Sigmoid colon (tissue), 7 donors: Measurements from ENCODE around the gene TRPM3. TPM values are rescaled to one million over a fixed set of nuclear protein-coding genes. Genes with fewer than 3 reads are reported as not detected.

Experiments used
- DNase-seq: peaks from one replicate; pipeline ENCODE4 v3.0.0-alpha.2; 2019
- H3K27ac ChIP-seq, 4 donors: fragments of 200-600 bp; sonication (generic); one replicate each; pipeline ENCODE4 v1.5.1; 2016 to 2019; ENCODE audit warnings: mild to moderate bottlenecking in 1 of 4
- H3K27me3 ChIP-seq, 3 donors: fragments of 200-600 bp; sonication (generic); one replicate each; pipeline ENCODE4 v1.5.1; 2019; ENCODE audit warnings: mild to moderate bottlenecking in 1 of 3
- H3K36me3 ChIP-seq, 4 donors: fragments of 200-600 bp; sonication (generic); one replicate each; pipeline ENCODE4 v1.5.1; 2016 to 2019
- H3K4me1 ChIP-seq, 4 donors: fragments of 200-600 bp; sonication (generic); one replicate each; pipeline ENCODE4 v1.5.1; 2017 to 2019
- H3K4me3 ChIP-seq, 4 donors: fragments of 200-600 bp; sonication (generic); one replicate each; pipeline ENCODE4 v1.5.1; 2017 to 2019; ENCODE audit warnings: mild to moderate bottlenecking in 2 of 4, moderate library complexity in 1 of 4
- H3K9me3 ChIP-seq, 4 donors: fragments of 200-600 bp in 3 of 4; sonication (generic) in 3 of 4; one replicate each; pipeline versions ENCODE4 v1.5.1 to v1.6.1; 2013 to 2019
- EP300 ChIP-seq, 4 donors: sonication (generic); formaldehyde crosslinking; IDR thresholded peaks; one replicate each; pipeline ENCODE4 v1.6.1; 2017; ENCODE audit warnings: antibody characterized with exemption in 4 of 4
- POLR2A ChIP-seq, 2 donors: fragments of 450-650 bp; IDR thresholded peaks; one replicate each; pipeline ENCODE4 v1.6.1; 2016; ENCODE audit warnings: antibody characterized with exemption in 2 of 2, mild to moderate bottlenecking in 2 of 2, moderate library complexity in 2 of 2
- POLR2AphosphoS5 ChIP-seq, 4 donors: sonication (generic); formaldehyde crosslinking; IDR thresholded peaks; one replicate each; pipeline ENCODE4 v1.6.1; 2017; ENCODE audit warnings: antibody characterized with exemption in 4 of 4
- WGBS, 2 donors: extraction: QIAGEN DNeasy Blood & Tissue Kit; methylation state at CpG; one replicate each; pipeline ENCODE4 v1.1.7; 2013; 5-methylcytosine and 5-hydroxymethylcytosine counted together
- intact Hi-C: fragments of 100-400 bp; cut with DNase I; formaldehyde crosslinking; loops from one replicate; pipeline ENCODE4 v1.15.1; 2023
- polyA plus RNA-seq, 3 donors: library from polyadenylated mRNA; stranded (reverse); fragments of 200-250 nt; gene quantifications; one replicate each; pipeline ENCODE4 v1.2.3, GENCODE V29; 2013
- total RNA-seq, 4 donors: library from RNA; depleted of rRNA; stranded (reverse); fragments of >200 nt; gene quantifications; one replicate each; pipeline ENCODE4 v1.1.0, GENCODE V29; 2016
- TF ChIP-seq, protein P1 (sequence below), 4 experiments: fragments of 450-650 bp in 3 of 4; fragments of 200-600 bp in 1 of 4; IDR thresholded peaks; one replicate each; pipeline ENCODE4 v1.5.1; 2016 to 2019; ENCODE audit warnings: antibody characterized with exemption in 4 of 4, mild to moderate bottlenecking in 3 of 4, moderate library complexity in 2 of 4
- donor health status: healthy with polysubstance abuse.
- donor health status: Bipolar disorder and iron deficiency.
- donor health status: healthy.

Gene TRPM3
- total and polyA plus RNA-seq, 7 donors: 0.07 to 1.8 (median 0.41) TPM; not detected in 2

DNA sequence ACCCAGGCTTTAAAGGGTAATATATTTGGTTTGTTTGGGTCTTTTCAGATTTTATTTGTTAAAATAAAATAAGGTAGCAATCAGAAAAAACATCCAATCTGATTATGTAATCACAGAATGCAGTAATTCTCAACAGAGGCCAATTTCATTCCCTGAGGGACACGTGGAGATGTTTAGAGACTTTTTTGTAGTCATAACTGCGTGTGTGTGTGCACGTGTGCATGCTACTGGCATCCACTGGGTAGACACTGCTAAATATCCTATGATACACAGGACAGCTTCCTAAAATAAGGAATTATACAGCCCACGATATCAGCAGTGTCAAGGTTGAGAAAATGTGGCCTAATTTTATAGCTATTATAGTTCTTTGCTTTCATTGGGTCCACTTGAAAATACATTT is 526.2 kb downstream of the TRPM3 start:
- peaks cover 0 to 33% (median 20%) of the 10 kb centered on the region in 4 donors for H3K4me1 ChIP-seq
- H3K27ac ChIP-seq: peak overlapping the region in 3 of 4 donors; percentile 21 to 56 (median 51)
- no peaks in the 10 kb centered on the region for H3K36me3 ChIP-seq
- intact Hi-C loops: no loop called here
- TF ChIP-seq POLR2A (IDR thresholded peaks at IDR 0.05) (no peak), POLR2AphosphoS5 (IDR thresholded peaks at IDR 0.05) (peak in 1 of 4 donors; percentile 48), EP300 (IDR thresholded peaks at IDR 0.05) (peak in 1 of 4 donors; percentile 54)
- TF ChIP-seq, protein P1, sequence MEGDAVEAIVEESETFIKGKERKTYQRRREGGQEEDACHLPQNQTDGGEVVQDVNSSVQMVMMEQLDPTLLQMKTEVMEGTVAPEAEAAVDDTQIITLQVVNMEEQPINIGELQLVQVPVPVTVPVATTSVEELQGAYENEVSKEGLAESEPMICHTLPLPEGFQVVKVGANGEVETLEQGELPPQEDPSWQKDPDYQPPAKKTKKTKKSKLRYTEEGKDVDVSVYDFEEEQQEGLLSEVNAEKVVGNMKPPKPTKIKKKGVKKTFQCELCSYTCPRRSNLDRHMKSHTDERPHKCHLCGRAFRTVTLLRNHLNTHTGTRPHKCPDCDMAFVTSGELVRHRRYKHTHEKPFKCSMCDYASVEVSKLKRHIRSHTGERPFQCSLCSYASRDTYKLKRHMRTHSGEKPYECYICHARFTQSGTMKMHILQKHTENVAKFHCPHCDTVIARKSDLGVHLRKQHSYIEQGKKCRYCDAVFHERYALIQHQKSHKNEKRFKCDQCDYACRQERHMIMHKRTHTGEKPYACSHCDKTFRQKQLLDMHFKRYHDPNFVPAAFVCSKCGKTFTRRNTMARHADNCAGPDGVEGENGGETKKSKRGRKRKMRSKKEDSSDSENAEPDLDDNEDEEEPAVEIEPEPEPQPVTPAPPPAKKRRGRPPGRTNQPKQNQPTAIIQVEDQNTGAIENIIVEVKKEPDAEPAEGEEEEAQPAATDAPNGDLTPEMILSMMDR (IDR thresholded peaks at IDR 0.05): no peak
- H3K27me3 ChIP-seq: no peaks in the 10 kb centered on the region
- no peak overlapping the region for H3K4me3 ChIP-seq
- WGBS, 2 donors: 76 to 81% methylated on average over 4 of the region's 4 CpGs
- no peaks in the 10 kb centered on the region for H3K9me3 ChIP-seq
- no peak for DNase-seq

DNA sequence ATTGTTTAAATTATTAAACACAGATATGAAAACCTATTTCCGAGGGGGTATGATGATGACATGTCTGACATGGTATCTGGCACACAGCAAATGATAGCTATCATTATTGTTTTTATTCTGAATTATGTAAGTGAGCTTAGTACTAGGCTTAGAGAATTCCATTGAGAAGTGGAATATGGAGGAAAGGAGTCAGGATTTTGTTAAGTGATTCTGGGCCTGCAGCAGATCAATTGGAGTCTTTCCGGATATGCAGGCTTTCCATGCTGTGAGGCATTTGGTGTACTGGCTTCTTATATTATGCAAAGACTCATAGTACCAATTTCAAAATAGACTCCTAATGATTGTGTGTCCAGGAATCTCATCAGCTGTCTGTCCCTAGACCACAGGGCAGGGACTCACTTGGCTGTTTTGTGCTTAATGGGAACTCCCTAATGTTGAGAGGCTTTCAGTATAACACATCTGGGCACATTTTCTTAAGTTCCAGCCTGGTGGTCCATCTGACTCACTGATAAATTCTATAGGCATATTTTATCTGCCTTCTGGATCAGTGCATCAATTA is 527.0 kb downstream of the TRPM3 start:
- Histone ChIP-seq H3K27me3 (no peaks in the 10 kb centered on the region), H3K27ac (peak overlapping the region in 3 of 4 donors; percentile 21 to 56 (median 51)), H3K4me1 (peaks cover 0 to 36% (median 22%) of the 10 kb centered on the region in 4 donors), H3K36me3 (no peaks in the 10 kb centered on the region), H3K9me3 (no peaks in the 10 kb centered on the region), H3K4me3 (no peak overlapping the region)
- DNase-seq: no peak
- WGBS, 2 donors: 88 to 90% methylated on average over 2 of the region's 2 CpGs
- TF ChIP-seq EP300 (IDR thresholded peaks at IDR 0.05) (no peak), POLR2A (IDR thresholded peaks at IDR 0.05) (no peak), POLR2AphosphoS5 (IDR thresholded peaks at IDR 0.05) (no peak)
- TF ChIP-seq, protein P1 (IDR thresholded peaks at IDR 0.05): no peak
- intact Hi-C loops: no loop called here

DNA sequence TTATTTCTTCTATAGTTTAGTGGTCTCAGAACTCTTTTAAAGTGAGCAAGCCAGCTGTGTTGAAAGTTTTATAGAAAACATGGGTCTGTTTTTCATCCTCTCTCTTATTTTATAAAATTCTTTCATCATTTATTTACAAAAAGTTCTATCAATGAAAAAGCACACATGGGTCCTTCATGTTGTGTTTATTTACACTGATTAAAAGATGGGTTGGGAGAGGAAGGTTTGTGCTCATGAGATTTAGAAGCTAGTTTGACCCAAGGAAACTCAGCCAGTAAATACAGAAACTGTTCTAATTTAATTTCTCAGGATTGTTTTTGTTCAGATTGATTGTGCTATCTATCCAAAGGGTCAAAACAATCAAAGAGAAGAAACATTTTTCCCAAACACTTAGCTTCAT is 528.2 kb downstream of the TRPM3 start:
- H3K4me1 ChIP-seq: peaks cover 0 to 49% (median 34%) of the 10 kb centered on the region in 4 donors
- H3K27me3 ChIP-seq: no peaks in the 10 kb centered on the region
- intact Hi-C loops: no loop called here
- H3K36me3 ChIP-seq: no peaks in the 10 kb centered on the region
- TF ChIP-seq POLR2A (IDR thresholded peaks at IDR 0.05) (no peak), EP300 (IDR thresholded peaks at IDR 0.05) (no peak), POLR2AphosphoS5 (IDR thresholded peaks at IDR 0.05) (no peak)
- TF ChIP-seq, protein P1 (IDR thresholded peaks at IDR 0.05): no peak
- H3K4me3 ChIP-seq: no peak overlapping the region
- no peak for DNase-seq
- H3K27ac ChIP-seq: peak overlapping the region in 2 of 4 donors; percentile 91 to 95
- H3K9me3 ChIP-seq: no peaks in the 10 kb centered on the region

DNA sequence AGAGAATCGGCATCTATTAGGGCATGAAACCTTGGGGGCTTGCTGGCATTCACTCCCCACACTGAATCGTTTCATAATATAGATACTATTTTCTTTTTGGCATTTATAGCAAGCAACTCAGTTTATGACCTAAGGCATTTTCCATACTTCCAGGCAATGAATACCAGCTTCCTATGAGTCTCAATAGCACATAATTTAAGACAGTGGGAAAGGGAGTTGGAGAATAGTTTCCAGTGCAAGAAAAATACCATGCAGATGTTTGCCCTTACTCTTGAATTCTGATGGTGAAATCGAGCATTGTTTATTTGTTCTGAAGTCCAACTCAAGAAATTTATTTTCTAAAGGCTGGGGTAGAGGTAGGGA is 531.1 kb downstream of the TRPM3 start:
- intact Hi-C loops: no loop called here
- Histone ChIP-seq H3K4me1 (peaks cover 0 to 67% (median 57%) of the 10 kb centered on the region in 4 donors), H3K4me3 (no peak overlapping the region), H3K9me3 (no peaks in the 10 kb centered on the region), H3K27me3 (no peaks in the 10 kb centered on the region), H3K36me3 (no peaks in the 10 kb centered on the region), H3K27ac (peak overlapping the region; percentile 84 to 95 (median 88))
- TF ChIP-seq, protein P1 (IDR thresholded peaks at IDR 0.05): no peak
- TF ChIP-seq POLR2AphosphoS5 (IDR thresholded peaks at IDR 0.05) (no peak), EP300 (IDR thresholded peaks at IDR 0.05) (no peak), POLR2A (IDR thresholded peaks at IDR 0.05) (no peak)
- 62 to 76% methylated on average over 3 of the region's 3 CpGs for WGBS, 2 donors
- DNase-seq: no peak
